GM12878 (cell line): ENCODE data around the gene HDAC5. TPM values are rescaled to one million over a fixed set of nuclear protein-coding genes. Genes with fewer than 3 reads are reported as not detected.
A peak's percentile ranks its signal among the peaks of the same experiment; 100 is the strongest.

Experiments used
- ATAC-seq: fragments of 200-7000 bp; cut with Tn5 transposase; 3 replicates; pipeline ENCODE4 v1.9.1; 2020; ENCODE audit warnings: mild to moderate bottlenecking, moderate library complexity
- BruUV-seq: library from RNA; stranded (reverse); fragments of 400-500 nt; replicated peaks from 2 replicates; lab custom pipeline; 2021; lab: Mats Ljungman, UMichigan
- CTCF ChIA-PET: fragments of 300-600 bp; sonication (Branson Sonifier 250); formaldehyde crosslinking; extraction: SDS; loops from one replicate; lab custom pipeline; 2021; ENCODE audit warnings: inconsistent platforms; lab: Yijun Ruan, JAX
- POLR2A ChIA-PET: fragments of 350-600 bp; formaldehyde crosslinking; extraction: SDS; loops from one replicate; lab custom pipeline; 2021; ENCODE audit warnings: inconsistent platforms; lab: Charles Lee
- RAD21 ChIA-PET: fragments of 300-600 bp; sonication (Branson Sonifier 250); formaldehyde crosslinking; loops from one replicate; lab custom pipeline; 2023; ENCODE audit warnings: antibody characterized with exemption; ENCODE audit not compliant: unreplicated experiment; lab: Charles Lee
- SMC1A ChIA-PET: fragments of 300-600 bp; sonication (Branson Sonifier 250); formaldehyde crosslinking; loops from one replicate; lab custom pipeline; 2023; ENCODE audit not compliant: unreplicated experiment, uncharacterized antibody; lab: Charles Lee
- DNase-seq: peaks from one replicate; pipeline ENCODE4 v3.0.0-alpha.2; 2011; ENCODE audit warnings: low read depth, low spot score
- FAIRE-seq: peaks from 3 replicates; lab custom pipeline; 2011; peaks lifted over from hg19 to GRCh38; lab: Jason Lieb, UNC
- H2AFZ ChIP-seq: 2 replicates; pipeline ENCODE4 v1.6.0; 2011; ENCODE audit warnings: low read depth, low read length, control low read depth; ENCODE audit not compliant: control insufficient read depth
- H3K27ac ChIP-seq: 2 replicates; pipeline ENCODE4 v1.5.1; 2011; ENCODE audit warnings: control low read depth; ENCODE audit not compliant: control insufficient read depth, insufficient read depth
- H3K27me3 ChIP-seq, 2 experiments: replicated peaks in 1 of 2; 2 replicates each; pipeline versions ENCODE4 v1.6.0 to v1.6.1; 2011; ENCODE audit warnings: low read length in 1 of 2; ENCODE audit not compliant: control insufficient read depth in 2 of 2, insufficient read depth in 2 of 2
- H3K36me3 ChIP-seq, 2 experiments: 2 replicates each; pipeline ENCODE4 v1.5.1; 2011; ENCODE audit warnings: low read length in 1 of 2; ENCODE audit not compliant: control insufficient read depth in 2 of 2, insufficient read depth in 2 of 2
- H3K4me1 ChIP-seq: 2 replicates; pipeline ENCODE4 v1.6.1; 2011; ENCODE audit warnings: mild to moderate bottlenecking, low read length, moderate library complexity, mixed read lengths; ENCODE audit not compliant: control insufficient read depth, insufficient read depth
- H3K4me2 ChIP-seq: 2 replicates; pipeline ENCODE4 v1.6.0; 2011; ENCODE audit warnings: control low read depth; ENCODE audit not compliant: control insufficient read depth, insufficient read depth
- H3K4me3 ChIP-seq: fragments of 200-600 bp; sonication (generic); 2 replicates; pipeline ENCODE4 v1.5.1; 2016
- H3K79me2 ChIP-seq: 2 replicates; pipeline ENCODE4 v1.6.0; 2011; ENCODE audit warnings: low read length; ENCODE audit not compliant: control insufficient read depth, insufficient read depth
- H3K9ac ChIP-seq: 2 replicates; pipeline ENCODE4 v1.8.0; 2011; ENCODE audit warnings: low read length, control low read depth, mixed read lengths; ENCODE audit not compliant: control insufficient read depth, insufficient read depth
- H3K9me3 ChIP-seq: replicated peaks from 3 replicates; pipeline ENCODE4 v1.5.1; 2011; ENCODE audit warnings: mild to moderate bottlenecking, low read length; ENCODE audit not compliant: control insufficient read depth, insufficient read depth
- H4K20me1 ChIP-seq: 2 replicates; pipeline ENCODE4 v1.6.0; 2011; ENCODE audit not compliant: control insufficient read depth, insufficient read depth
- BMI1 ChIP-seq: fragments of 450-650 bp; IDR thresholded peaks from 2 replicates; pipeline ENCODE4 v1.6.1; 2016; ENCODE audit warnings: mild to moderate bottlenecking, moderate library complexity, borderline replicate concordance
- CBX5 ChIP-seq: sonication (generic); IDR thresholded peaks from 2 replicates; pipeline ENCODE4 v1.6.1; 2016; ENCODE audit warnings: low read depth, moderate library complexity, mild to moderate bottlenecking, inconsistent platforms
- SREBF1 ChIP-seq: IDR thresholded peaks from 2 replicates; pipeline ENCODE4 v1.6.1; 2012; ENCODE audit warnings: mild to moderate bottlenecking, low read length
- TBL1XR1 ChIP-seq: IDR thresholded peaks from 2 replicates; pipeline ENCODE4 v1.6.1; 2012; ENCODE audit warnings: low read depth, low read length, improper control_type of control experiment
- ZNF24 ChIP-seq: fragments of 450-650 bp; IDR thresholded peaks from 2 replicates; pipeline ENCODE4 v1.6.1; 2017; ENCODE audit warnings: antibody characterized with exemption, mild to moderate bottlenecking
- ZNF274 ChIP-seq: IDR thresholded peaks from one replicate; pipeline ENCODE4 v1.8.0; 2011; ENCODE audit not compliant: insufficient read length, insufficient read depth
- WGBS: methylation state at CpG from one replicate; pipeline ENCODE4 v1.1.6; 2016; ENCODE audit warnings: low lambda C conversion rate; ENCODE audit not compliant: insufficient replicate concordance, insufficient coverage; ENCODE audit errors: missing lambda C conversion rate; 5-methylcytosine and 5-hydroxymethylcytosine counted together
- in situ Hi-C: fragments of 300-500 bp; cut with MboI; formaldehyde crosslinking; loops from 9 replicates; pipeline ENCODE4 v1.14.3; 2018; ENCODE audit warnings: mixed read lengths
- intact Hi-C: fragments of 100-400 bp; cut with micrococcal nuclease; formaldehyde crosslinking; loops from one replicate; pipeline ENCODE4 v1.14.2; 2022; ENCODE audit not compliant: unreplicated experiment
- polyA plus RNA-seq, 11 experiments: library from polyadenylated mRNA; depleted of rRNA in 4 of 11; unstranded in 6 of 11; stranded (reverse) in 5 of 11; fragments of >200 nt; fragmentation: Nextera tagmentation in 4 of 11; fragmentation: Illumina TruSeq in 1 of 11; extraction: Ambion mirVana in 4 of 11; extraction: Trizol in 1 of 11; gene quantifications; 1 replicate in 1 of 11; 2 replicates in 10 of 11; pipeline versions ENCODE4 v1.2.1 to v1.2.3, GENCODE V29; 2011 to 2016; ENCODE audit warnings: inconsistent platforms in 2 of 11, missing spikeins in 2 of 11, low read depth in 1 of 11
- total RNA-seq, 4 experiments: library from RNA; depleted of rRNA in 3 of 4; stranded (reverse); fragments of >200 nt in 3 of 4; fragmentation: Illumina TruSeq in 1 of 4; extraction: Trizol in 1 of 4; gene quantifications; 2 replicates each; pipeline versions ENCODE4 v1.2.1 to v1.2.3, GENCODE V29; 2013 to 2021
- TF ChIP-seq, protein P1 (sequence below): fragments of 450-650 bp; formaldehyde crosslinking; IDR thresholded peaks from 2 replicates; pipeline ENCODE4 v1.4.0; 2020; ENCODE audit warnings: mild to moderate bottlenecking, moderate library complexity
- TF ChIP-seq, protein P2 (sequence below): fragments of 450-650 bp; conservative IDR thresholded peaks from 2 replicates; pipeline ENCODE4 v1.6.1; 2017; ENCODE audit warnings: mild to moderate bottlenecking, moderate library complexity
- TF ChIP-seq, protein P3 (sequence below): fragments of 450-650 bp; IDR thresholded peaks from 2 replicates; pipeline ENCODE4 v1.6.1; 2018; ENCODE audit warnings: mild to moderate bottlenecking, low read depth, moderate library complexity; ENCODE audit not compliant: partially characterized antibody

The HDAC5 gene
- total and polyA plus RNA-seq, 10 of the 15 experiments (the other 5 are each of a cell fraction or from before 2014, with no cell fraction given), result 1.1 to 58.0 (median 27.3) TPM

DNA sequence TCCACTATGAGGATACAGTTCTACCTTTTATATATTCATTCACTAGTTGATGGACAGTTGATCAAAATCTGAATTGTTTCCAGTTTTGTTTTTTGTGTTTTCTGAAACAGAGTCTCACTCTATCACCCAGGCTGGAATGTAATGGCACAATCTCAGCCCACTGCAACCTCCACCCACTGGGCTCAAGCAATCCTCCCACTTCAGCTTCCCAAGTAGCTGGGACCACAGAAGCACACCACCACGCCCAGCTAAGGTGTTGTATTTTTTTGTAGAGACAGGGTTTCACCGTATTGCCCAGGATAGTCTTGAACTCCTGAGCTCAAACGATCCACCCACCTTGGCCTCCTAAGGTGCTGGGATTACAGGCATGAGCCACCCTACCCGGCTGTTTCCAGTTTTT is 78.0 kb downstream of the HDAC5 start (continued):
- TF ChIP-seq, protein P1, sequence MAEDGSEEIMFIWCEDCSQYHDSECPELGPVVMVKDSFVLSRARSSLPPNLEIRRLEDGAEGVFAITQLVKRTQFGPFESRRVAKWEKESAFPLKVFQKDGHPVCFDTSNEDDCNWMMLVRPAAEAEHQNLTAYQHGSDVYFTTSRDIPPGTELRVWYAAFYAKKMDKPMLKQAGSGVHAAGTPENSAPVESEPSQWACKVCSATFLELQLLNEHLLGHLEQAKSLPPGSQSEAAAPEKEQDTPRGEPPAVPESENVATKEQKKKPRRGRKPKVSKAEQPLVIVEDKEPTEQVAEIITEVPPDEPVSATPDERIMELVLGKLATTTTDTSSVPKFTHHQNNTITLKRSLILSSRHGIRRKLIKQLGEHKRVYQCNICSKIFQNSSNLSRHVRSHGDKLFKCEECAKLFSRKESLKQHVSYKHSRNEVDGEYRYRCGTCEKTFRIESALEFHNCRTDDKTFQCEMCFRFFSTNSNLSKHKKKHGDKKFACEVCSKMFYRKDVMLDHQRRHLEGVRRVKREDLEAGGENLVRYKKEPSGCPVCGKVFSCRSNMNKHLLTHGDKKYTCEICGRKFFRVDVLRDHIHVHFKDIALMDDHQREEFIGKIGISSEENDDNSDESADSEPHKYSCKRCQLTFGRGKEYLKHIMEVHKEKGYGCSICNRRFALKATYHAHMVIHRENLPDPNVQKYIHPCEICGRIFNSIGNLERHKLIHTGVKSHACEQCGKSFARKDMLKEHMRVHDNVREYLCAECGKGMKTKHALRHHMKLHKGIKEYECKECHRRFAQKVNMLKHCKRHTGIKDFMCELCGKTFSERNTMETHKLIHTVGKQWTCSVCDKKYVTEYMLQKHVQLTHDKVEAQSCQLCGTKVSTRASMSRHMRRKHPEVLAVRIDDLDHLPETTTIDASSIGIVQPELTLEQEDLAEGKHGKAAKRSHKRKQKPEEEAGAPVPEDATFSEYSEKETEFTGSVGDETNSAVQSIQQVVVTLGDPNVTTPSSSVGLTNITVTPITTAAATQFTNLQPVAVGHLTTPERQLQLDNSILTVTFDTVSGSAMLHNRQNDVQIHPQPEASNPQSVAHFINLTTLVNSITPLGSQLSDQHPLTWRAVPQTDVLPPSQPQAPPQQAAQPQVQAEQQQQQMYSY, result no peak
- TF ChIP-seq ZNF274, result no peak
- TF ChIP-seq SREBF1, result no peak
- no peak for TF ChIP-seq ZNF24
- TF ChIP-seq BMI1, result no peak
- TF ChIP-seq TBL1XR1, result no peak
- no peak for TF ChIP-seq CBX5
- TF ChIP-seq, all 136 proteins: peak for 0

DNA sequence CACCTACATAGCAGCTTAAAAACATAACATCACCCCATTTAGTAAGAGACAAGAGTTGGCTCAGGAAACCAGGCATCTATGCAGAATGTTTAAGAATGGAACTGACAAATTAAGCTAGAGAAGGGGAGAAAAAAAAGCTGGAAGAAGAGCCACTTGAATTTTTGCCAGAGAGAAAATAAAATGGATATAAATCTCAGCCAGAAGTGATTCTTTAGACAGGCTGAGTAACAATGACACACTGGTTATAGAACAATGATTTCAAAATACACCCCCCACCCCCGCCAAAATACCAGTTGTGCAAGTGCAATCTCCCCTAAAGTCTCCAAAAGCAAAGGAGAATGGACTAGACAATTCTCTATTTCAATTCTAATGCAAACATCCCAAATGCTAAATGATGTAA is 79.4 kb downstream of the HDAC5 start:
- in situ Hi-C loops, result loop anchor here (5.0 kb wide), 1 partner anchor 102 kb away; the partner anchor contains the start of gene PPY
- TF ChIP-seq, protein P2, sequence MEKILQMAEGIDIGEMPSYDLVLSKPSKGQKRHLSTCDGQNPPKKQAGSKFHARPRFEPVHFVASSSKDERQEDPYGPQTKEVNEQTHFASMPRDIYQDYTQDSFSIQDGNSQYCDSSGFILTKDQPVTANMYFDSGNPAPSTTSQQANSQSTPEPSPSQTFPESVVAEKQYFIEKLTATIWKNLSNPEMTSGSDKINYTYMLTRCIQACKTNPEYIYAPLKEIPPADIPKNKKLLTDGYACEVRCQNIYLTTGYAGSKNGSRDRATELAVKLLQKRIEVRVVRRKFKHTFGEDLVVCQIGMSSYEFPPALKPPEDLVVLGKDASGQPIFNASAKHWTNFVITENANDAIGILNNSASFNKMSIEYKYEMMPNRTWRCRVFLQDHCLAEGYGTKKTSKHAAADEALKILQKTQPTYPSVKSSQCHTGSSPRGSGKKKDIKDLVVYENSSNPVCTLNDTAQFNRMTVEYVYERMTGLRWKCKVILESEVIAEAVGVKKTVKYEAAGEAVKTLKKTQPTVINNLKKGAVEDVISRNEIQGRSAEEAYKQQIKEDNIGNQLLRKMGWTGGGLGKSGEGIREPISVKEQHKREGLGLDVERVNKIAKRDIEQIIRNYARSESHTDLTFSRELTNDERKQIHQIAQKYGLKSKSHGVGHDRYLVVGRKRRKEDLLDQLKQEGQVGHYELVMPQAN, result no peak
- TF ChIP-seq, protein P3, sequence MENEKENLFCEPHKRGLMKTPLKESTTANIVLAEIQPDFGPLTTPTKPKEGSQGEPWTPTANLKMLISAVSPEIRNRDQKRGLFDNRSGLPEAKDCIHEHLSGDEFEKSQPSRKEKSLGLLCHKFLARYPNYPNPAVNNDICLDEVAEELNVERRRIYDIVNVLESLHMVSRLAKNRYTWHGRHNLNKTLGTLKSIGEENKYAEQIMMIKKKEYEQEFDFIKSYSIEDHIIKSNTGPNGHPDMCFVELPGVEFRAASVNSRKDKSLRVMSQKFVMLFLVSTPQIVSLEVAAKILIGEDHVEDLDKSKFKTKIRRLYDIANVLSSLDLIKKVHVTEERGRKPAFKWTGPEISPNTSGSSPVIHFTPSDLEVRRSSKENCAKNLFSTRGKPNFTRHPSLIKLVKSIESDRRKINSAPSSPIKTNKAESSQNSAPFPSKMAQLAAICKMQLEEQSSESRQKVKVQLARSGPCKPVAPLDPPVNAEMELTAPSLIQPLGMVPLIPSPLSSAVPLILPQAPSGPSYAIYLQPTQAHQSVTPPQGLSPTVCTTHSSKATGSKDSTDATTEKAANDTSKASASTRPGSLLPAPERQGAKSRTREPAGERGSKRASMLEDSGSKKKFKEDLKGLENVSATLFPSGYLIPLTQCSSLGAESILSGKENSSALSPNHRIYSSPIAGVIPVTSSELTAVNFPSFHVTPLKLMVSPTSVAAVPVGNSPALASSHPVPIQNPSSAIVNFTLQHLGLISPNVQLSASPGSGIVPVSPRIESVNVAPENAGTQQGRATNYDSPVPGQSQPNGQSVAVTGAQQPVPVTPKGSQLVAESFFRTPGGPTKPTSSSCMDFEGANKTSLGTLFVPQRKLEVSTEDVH, result no peak

More for the DNA sequence above, 79.4 kb downstream of the HDAC5 start:
- TSS peak; percentile 36 for BruUV-seq
- WGBS, result 100% methylated on average over 1 of the region's 1 CpG
- no peaks in the 10 kb centered on the region for H4K20me1 ChIP-seq
- no peak for ATAC-seq
- H3K4me1 ChIP-seq, result no peaks in the 10 kb centered on the region
- ChIA-PET RAD21 (interaction anchor here (0.5 to 1.3 kb wide), 3 partner anchors 72 to 134 kb away, joined by 3 to 6 read pairs (median 4); no protein-coding TSS in a partner anchor), POLR2A (interaction anchor here (1.6 kb wide), 1 partner anchor 23 kb away, joined by 5 read pairs; the partner anchor contains the start of gene LSM12), CTCF (interaction anchor here (0.6 to 5.1 kb wide), 14 partner anchors 9 to 277 kb away, joined by 3 to 42 read pairs (median 4); partner anchors contain the start of gene HDAC5), SMC1A (interaction anchor here (1.0 to 4.7 kb wide), 4 partner anchors 12 to 100 kb away, joined by 3 to 20 read pairs (median 6); no protein-coding TSS in a partner anchor)
- no peaks in the 10 kb centered on the region; the same call in 1 of the 3 replicates for H3K9me3 ChIP-seq
- H3K4me2 ChIP-seq, result no peak overlapping the region
- FAIRE-seq, result no peak
- no peak overlapping the region for H3K4me3 ChIP-seq
- H3K27me3 ChIP-seq, result no peaks in the 10 kb centered on the region
- H3K9ac ChIP-seq, result no peak overlapping the region
- DNase-seq, result no peak
- H3K27ac ChIP-seq, result no peak overlapping the region
- intact Hi-C loops, result no loop called here
- peaks cover 3 to 30% of the 10 kb centered on the region in 2 experiments for H3K36me3 ChIP-seq
- no peak overlapping the region for H2AFZ ChIP-seq
- peaks cover 26% of the 10 kb centered on the region for H3K79me2 ChIP-seq
